ENCODE results near the gene PHYKPL.
A peak's percentile ranks its signal among the peaks of the same experiment; 100 is the strongest.
"Not testable (repeated sequence)": the region's sequence is repeated elsewhere in the genome, so short reads cannot be mapped to it uniquely, and the experiment has no call there.

The PHYKPL gene

GRCh38 chr5:178205749-178206047 is 26.9 kb downstream of the PHYKPL start:
- DNase-seq = no peak

GRCh38 chr5:178204935-178205748 is 27.5 kb downstream of the PHYKPL start:
- DNase-seq = peak; percentile 60 to 79

DNA sequence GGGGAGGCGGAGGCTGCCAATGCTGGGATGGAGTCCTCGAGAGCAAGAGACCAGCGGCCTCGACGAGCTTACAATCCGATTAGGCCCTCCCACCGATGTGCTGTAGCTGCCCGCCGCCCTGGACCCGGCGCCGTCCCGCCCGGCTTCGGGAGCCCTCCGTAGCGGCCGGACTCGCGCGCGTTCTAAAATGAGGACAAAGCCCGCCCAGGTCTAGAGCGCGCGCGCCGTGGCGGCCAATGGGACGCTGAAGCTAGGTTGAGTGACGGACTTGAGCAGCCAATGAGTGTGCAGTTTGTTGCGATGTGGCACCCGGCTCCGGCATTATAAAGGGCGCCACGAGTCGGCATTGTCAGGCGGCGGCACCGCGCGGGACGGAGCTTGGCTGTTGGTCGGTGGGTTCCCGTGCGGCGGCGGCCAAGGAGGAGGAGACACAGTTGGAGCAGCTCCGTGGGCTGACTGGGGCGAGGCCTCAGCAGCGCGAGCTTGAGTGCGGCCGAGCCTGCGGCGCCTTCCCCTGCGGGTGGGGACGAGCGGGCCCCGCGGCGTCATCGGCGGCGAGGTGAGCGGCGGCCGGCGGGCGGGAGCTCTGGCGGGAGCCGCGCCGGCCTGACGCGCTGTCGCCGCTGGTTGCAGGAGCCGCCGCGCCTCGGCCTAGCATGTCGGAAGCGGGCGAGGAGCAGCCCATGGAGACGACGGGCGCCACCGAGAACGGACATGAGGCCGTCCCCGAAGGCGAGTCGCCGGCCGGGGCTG is 28.2 kb downstream of the PHYKPL start, which contains the start of gene HNRNPAB:
HNRNPAB (plus strand) TSS at position 352 of the 753 bp plus-strand sequence; CDS start at position 657, 305 bp downstream.
- DNase-seq = peak; percentile 91 to 99

DNA sequence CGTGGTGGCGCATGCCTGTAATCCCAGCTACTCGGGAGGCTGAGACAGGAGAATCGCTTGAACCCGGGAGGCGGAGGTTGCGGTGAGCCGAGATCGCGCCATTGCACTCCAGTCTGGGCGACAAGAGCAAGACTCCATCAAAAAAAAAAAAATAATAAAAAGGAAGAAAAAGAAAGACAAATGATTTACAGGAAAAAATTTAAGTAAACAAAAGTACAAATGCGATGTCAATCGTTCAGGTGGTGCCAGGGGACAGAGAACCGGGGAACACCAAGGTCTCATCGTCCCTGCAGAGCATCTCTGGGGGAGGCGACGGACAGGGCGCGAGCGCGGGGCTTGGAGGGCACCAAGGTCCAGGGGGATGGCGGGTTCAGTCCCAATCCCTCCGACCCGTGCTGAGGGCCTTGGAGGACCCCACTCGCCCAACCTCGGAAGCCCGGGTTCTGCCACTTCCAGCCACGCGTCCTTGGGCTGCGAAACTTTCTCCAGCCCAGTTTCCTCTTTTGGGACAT is 28.9 kb downstream of the PHYKPL start:
- no peak for DNase-seq

DNA sequence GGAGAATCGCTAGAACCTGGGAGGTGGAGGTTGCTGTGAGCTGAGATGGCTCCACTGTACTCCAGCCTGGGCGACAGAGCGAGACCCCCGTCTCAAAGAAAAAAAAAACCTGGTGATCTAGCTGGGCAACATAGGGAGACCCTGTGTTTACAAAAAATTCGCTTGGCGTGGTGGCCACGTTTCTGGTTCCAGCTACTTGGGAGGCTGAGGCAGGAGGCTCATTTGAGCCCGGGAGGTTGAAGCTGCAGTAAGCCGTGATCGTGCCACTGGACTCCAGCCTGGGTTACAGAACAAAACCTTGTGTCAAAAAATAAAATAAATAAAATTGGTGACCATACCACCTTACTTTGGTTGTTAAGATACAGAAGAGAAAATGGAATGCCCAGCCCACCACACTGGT is 30.1 kb downstream of the PHYKPL start:
- DNase-seq = no peak

DNA sequence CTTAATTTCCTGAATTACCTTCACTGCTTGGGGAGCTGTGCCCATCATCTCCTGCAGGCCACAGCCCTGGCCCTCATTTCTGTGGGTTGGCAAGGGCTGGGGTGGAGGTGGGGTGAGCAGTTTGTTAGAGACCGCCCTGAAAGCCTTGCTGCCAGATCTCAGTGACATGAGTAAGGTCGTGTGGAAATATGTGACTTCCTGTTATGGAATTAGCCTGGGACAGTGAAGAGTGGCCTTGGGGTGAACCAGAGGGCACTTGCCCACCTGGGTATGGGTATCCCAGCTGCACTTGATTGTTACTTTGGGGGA is 30.7 kb downstream of the PHYKPL start:
- DNase-seq = peak; percentile 49 to 51

DNA sequence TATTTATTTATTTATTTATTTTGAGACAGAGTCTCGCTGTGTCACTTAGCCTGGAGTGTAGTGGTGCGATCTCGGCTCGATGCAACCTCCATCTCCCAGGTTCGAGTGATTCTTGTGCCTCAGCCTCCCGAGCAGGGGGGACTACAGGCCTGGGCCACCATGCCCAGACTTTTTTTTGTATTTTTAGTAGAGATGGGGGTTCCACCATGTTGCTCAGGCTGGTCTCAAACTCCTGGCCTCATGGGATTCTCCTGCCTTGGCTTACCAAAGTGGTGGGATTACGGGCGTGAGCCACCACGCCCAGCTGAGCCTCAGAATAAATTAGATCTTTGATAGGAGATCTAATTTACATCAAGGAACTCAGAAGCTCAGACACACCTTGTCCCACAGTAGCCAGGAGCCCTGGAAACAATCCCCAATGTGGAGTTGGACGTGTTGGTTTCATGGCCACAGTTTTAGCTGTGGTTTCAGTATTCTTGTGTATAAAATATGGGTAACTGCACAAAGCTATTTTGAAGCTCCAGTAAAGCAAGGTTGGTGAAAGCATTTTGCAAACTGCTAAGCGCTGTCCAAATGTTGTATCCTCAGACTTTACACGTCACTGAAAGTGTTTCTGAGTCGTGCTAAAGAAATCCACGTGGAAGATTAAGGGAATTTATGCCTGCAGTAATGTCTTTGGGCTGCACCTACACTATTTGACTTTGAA is 31.2 kb downstream of the PHYKPL start:
- no peak for DNase-seq

- DNase-seq = no peak
Observed at GRCh38 chr5:178199581-178200434, 32.8 kb downstream of the PHYKPL start.

- no peak for DNase-seq
Observed at GRCh38 chr5:178198706-178199105, 33.9 kb downstream of the PHYKPL start.

- DNase-seq = not testable (repeated sequence)
Observed at GRCh38 chr5:178198151-178198550, 34.5 kb downstream of the PHYKPL start.

DNA sequence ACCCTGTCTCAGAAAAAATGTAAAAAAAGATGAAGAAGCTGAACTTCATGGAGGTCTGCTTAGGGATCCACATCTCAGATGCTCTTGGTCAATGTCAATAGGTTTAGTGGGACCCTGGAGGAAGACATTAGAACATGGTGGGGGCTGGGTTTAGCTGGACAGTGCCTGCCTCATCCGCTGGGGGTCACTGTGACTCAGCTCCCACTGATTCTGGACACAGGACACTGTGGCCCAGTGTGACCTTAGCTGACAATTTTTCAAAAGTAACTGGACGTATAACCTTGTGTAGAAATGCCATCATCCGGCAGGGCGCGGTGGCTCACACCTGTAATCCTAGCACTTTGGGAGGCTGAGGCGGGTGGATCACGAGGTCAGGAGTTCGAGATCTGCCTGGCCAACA is 35.6 kb downstream of the PHYKPL start:
- no peak for DNase-seq

DNA sequence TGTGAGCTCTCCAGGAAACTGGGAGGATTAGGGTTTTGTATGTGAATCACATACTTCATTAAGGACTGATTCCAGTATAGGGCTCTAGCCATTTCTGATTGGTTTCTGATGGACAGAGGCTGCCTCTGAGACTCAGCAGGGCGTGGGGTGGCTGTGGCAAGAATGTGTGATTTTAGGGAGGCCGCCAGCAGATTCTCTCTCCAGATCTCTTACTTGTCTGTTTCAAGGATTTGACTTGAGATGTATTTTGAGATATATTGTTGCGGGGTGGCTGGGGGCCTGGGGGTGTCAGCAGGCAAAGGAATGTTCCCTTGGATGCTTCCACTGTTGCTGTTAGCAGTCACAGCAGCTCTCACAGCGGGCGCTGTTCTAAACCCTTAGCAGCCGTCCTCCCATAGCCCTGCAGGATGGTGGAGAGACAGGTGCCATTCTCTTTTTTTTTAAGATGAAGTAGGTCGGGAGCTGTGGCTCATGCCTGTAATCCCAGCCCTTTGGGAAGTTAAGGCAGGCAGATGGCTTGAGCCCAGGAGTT is 36.3 kb downstream of the PHYKPL start:
- DNase-seq = no peak

DNA sequence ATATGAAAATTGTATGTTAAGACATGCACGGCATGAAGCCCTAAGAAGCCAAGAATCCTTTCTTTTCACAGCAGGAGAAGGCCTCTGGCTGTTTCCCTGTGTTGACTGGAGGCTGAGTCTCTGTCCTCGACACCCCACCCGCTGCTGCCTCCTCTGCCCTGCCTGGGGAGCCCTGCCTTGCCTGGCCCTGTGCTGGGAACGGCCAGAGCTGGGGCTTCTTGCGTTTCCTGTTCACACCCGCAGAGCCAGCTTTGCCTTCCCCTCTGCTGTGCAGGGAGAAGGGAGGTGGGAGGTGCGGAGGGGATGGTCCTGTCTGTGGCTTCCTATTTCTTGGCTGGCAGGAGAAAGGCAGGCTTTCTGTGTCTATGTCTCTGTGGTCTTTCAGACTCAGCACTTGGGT is 38.6 kb downstream of the PHYKPL start:
- DNase-seq = peak in 1 of 2 donors; percentile 25

DNA sequence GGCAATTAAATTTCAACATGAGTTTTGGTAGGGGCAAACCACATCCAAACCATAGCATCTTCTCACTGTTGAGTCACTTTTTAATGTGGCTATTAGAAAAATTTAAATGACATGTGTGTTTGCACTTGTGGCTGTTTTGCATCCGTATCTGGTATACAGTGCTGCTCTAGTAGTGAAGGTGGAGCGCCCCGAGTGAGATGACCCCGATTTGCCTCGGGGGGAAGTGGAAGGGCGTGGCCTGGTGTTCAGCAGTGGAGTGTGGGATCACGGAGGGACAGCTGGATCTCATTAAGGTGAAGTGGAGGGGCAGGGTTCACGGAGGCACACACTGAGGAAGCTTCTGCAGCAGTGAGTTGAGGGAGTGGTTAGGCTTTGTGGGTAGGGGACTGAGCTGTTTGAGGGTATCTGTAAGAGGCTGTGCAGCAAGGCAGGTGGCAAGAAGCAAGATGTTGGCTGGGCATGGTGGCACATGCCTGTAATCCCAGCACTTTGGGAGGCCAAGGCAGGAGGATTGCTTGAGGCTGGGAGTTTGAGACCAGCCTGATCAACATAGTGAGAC is 39.3 kb downstream of the PHYKPL start:
- DNase-seq = no peak

- no peak for DNase-seq
Observed at GRCh38 chr5:178192787-178193186, 39.8 kb downstream of the PHYKPL start.

- no peak for DNase-seq
Observed at GRCh38 chr5:178192244-178192643, 40.4 kb downstream of the PHYKPL start.

- DNase-seq = no peak
Observed at GRCh38 chr5:178191661-178192060, 40.9 kb downstream of the PHYKPL start.

DNA sequence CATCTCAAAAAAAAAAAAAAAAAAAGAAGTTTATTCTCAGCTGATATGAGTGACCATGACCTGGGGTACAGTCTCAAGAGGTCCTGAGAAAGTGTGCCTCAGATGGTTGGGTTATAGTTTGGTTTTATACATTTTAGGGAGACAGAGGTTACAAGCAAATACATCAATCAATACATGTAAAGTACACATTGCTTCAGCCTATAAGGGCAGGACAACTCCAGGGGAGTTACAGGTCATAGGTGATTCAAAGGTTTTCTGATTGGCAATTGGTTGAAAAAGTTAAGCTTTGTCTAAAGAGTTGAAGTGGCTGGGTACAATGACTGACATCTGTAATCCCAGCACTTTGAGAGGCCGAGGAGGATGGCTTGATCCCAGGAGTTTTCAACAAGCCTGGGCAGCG is 43.2 kb downstream of the PHYKPL start:
- no peak for DNase-seq

DNA sequence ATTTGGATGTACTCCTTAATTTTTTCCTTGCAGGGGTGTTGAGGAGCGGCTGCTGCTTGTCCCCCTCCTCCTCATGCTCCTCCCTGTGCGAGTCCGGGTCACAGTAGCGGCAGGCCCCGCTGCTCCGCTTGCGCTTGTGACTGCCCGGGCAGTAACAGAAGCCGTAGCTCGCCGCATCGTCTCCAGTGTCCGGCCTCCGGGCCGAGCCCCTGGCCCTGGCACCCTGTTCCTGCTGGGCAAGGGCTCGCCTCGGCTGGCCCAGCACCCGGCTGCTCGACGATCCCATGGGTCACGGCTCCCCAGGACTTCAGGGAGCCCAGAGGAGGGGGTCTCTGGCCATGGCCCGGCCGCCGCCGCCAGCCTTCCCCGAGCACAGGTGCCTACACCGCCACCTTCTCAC is 45.6 kb downstream of the PHYKPL start, which contains the start of gene GMCL2:
GMCL2 (minus strand) TSS at position 358 of the 400 bp plus-strand sequence; CDS start at position 286, 72 bp downstream.
- no peak for DNase-seq

- peak in 1 of 2 donors; percentile 44 for DNase-seq
Observed at GRCh38 chr5:178186427-178186826, 46.2 kb downstream of the PHYKPL start.

GRCh38 chr5:178182158-178182876 is 50.3 kb downstream of the PHYKPL start:
- DNase-seq = peak; percentile 19 to 22

All from inflammatory macrophage treated with lipopolysaccharide for 1 hour (primary cell).